ENCODE measurements around the gene ZBTB11. TPM values are rescaled to one million over a fixed set of nuclear protein-coding genes. Genes with fewer than 3 reads are reported as not detected.
"Not testable (repeated sequence)": the region's sequence is repeated elsewhere in the genome, so short reads cannot be mapped to it uniquely, and the experiment has no call there.

The ZBTB11 gene
- polyA plus RNA-seq, 3 donors: 19.3 to 23.9 (median 22.6) TPM

DNA sequence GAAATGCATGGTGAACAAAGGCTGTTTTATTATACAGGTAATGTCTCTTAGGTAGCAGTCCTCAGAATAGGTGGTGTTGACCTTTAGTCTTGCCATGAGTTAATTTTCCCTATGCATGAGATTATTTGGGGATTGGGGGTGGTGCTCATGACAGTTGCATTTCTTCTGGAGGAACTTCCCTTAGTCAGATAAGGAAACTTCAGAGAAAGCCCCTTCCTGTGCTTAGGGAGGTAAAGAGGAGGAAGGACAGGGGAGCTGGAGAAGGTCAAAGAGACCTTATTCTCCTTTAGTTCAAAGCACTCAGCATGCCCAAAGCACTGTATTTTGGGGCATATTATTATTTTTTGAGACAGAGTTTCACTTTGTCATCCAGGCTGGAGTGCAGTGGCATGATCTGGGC, 47.7 kb downstream of the ZBTB11 start:
- no peak for DNase-seq

DNA sequence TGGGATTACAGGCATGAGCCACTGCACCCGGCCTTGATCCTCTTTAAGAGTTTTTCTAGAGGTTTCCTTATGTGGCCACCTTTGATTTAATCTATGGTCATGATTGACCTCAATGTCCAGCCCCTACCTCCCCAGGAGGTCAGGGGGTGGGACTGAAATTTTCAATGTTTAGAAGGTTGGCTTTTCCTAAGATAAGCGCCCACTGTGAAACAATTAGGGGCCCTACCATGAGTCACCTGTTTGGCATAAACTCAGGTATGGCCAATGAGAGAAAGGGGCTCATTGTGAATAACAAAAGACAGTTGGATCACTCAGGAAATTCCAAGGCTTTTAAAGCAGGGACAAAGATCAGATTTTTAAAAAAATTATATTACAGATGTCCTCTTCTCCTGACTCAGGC, 51.1 kb downstream of the ZBTB11 start:
- no peak for DNase-seq

DNA sequence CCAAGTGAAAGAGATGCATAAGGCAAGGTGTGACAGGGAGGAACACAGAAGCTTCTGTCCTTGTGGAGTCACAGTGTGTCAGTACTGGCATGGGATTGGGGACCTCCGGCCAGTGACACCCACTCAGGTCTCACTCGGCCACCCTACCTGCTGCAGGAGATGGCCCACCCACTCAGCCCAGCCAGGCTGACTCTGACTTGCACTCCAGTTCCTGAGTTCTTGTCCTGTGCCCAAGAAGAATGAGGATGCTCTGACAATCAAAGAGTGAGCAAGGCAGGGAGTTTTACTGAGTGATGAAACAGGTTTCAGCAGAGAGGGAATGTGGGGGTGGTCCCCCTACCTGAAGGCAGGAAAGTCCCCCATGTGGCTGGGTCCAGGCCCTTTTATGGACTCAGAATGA, 52.1 kb downstream of the ZBTB11 start:
- no peak for DNase-seq

DNA sequence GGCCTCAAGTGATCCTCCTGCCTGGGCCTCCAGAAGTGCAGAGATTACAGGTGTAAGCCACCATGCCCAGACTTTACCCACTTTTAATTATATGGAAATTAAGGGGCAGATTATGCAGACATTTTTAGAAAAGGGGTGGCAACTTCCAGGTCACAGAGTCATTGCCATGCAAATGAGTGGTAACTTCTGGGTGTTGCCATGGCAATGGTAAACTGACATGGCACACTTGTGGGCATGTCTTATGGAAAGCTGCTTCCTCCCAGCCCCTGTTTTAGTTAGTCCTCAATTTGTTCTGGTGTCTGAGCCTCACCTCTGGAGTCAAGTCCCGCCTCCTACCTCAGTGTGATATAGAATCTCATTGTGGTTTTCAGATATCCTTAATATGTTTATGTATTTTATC, 53.3 kb downstream of the ZBTB11 start:
- no peak for DNase-seq

DNA sequence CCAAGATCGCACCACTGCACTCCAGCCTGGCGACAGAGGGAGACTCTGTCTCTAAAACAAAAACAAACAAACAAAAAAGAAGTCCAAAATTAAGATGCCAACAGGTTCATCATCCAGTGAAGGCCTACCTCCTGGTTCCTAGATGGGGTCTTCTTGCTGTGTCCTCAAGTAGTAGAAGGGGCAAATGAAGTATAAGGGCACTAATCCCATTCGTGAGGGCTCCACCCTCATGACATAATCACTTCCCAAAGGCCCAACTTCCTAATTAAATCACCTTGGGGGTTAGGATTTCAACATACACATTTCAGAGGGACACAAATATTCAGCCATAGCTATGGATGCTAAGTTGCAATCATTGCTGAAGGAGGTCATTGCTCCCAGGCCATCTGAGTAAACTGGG, 57.2 kb downstream of the ZBTB11 start:
- no peak for DNase-seq

DNA sequence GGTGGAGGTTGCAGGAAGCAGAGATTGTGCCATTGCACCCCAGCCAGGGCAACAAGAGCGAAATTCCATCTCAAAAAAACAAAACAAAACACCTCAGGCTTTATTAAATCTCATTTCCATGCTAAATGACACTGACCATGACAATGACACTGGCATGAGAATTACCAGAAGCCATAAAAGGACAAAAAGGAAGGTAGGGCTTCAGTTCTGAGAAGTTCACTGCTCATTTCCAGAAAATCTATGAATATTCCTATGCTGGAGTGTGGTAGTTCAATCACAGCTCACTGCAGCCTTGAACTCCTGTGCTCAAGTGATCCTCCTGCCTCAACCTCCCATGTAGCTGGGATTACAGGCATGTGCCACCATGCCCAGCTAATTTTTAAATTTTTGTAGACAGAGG, 58.2 kb downstream of the ZBTB11 start:
- no peak for DNase-seq

DNA sequence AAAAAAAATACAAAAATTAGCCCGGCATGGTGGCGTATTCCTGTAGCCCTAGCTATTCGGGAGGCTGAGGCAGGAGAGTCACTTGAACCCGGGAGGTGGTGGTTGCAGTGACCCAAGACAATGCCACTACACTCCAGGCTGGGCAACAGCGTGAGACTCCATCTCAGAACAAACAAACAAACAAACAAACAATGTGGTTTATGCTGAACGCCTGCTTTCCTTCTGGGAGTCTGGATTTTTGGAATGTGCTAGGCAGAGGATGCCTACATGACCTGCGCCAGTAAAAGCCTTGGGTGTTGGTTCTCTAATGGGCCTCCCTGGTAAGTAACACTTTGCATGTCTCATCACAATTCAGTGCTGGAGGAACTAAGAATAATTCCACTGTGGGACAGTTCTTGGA, 59.5 kb downstream of the ZBTB11 start:
- no peak for DNase-seq

DNA sequence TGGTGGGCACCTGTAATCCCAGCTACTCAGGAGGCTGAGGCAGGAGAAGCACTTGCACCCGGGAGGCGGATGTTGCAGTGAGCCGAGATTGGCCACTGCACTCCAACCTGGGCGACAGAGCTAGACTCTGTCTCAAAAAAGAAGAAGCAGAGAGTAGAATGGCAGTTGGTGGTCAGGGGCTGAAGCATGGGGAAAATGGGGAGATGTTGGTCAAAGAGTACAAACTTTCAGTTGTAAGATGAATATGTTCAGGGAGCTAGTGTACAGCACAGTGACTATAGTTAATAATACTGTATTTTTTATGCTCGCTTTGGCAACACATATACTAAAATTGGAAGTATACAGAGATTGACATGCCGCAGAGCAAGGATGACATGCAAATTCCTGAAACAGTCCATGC, 61.4 kb downstream of the ZBTB11 start:
- DNase-seq: no peak

DNA sequence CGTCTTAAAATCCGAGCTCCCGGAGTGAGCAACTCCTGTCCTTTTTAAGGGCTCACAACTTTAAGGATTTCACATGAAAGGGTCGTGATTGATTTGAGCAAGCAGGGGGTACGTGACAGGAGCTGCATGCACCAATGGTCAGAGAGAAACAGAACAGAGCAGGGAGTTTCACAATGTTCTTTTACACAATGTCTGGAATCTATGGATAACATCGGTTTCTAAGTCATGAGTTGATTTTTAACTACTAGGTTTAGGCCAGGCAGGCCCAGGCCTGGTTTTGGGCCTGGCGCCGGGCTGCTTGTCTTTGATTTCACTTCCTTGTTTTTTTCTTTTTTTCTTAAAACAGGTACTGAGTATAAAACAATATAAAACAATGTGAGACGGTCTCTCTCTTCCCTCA, 63.9 kb downstream of the ZBTB11 start:
- DNase-seq: not testable (repeated sequence)

DNA sequence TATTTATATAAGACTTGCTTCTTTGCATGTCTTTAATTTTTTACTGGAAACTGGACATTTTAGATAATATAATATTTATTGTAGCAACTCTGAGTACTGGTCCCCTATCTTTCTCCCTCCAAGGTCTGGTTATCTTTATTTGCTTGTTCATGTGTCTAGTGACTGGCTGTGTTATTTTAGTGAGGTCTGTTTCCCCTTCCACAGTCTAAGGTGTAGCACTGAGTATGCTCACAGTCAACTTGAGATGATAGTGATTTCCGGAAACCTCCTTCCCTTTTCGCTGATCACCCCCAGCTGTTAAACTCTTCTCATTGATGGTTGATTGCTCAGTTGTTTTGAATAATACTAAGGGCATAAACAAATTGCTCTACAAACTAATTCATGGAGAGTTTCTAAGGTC, 65.9 kb downstream of the ZBTB11 start:
- no peak for DNase-seq

DNA sequence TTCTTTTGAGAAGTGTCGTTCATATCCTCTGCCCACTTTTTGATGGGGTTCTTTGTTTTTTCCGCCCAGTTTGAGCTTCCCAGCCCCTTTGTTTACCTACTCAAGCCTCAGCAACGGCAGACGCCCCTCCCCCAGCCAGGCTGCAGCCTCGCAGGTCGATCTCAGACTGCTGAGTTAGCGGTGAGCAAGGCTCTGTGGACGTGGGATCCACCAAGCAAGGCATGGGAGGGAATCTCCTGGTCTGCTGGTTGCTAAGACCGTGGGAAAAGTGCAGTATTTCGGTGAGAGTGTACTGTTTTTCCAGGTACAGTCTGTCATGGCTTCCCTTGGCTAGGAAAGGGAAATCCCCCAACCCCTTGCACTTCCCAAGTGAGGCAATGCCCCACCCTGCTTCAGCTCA, 71.5 kb downstream of the ZBTB11 start:
- DNase-seq: not testable (repeated sequence)

DNA sequence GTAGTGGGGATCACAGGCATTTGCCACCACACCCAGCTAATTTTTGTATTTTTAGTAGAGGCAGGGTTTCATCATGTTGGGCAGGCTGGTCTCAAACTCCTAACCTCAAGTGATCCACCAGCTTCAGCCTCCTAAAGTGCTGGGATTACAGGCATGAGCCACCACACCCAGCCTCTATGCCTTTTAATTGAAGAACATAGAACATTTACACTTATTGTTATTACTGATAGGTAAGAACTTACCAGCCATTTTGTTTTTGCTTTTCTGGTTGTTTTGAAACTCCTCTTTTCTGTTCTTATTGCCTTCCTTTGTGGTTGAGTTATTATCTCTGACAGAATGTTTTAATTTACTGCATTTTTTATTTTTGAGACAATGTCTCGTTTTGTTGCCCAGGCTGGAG, 73.7 kb downstream of the ZBTB11 start:
- DNase-seq: no peak

DNA sequence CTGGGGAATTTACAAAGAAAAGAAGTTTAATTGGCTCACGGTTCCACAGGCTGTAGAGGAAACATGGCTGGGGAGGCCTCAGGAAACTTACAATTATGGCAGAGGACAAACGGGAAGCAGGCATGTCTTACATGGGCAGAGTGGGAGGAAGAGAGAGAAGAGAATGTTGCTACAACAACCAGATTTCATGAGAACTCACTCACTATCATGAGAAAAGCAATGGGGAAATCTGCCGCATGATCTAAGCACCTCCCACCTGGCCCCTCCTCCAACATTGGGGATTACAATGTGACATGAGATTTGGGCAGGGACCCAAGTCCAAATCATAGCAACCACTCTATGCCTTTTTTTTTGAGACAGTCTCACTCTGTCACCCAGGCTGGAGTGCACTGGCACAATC, 74.2 kb downstream of the ZBTB11 start:
- no peak for DNase-seq

Other genes with a start within 250 kb of the ZBTB11 start
- 10 to 100 TPM; 57.3 to 78.3 (median 75.4) TPM for gene SENP7, start 163.9 kb downstream of the ZBTB11 start, polyA plus RNA-seq (ENCODE audit: insufficient read length in 3 of 3)
- 10 to 100 TPM; 27.7 to 34.6 (median 33.7) TPM for gene TRMT10C, start 115.3 kb downstream of the ZBTB11 start, polyA plus RNA-seq (ENCODE audit: insufficient read length in 3 of 3)
- gene PCNP, start 103.0 kb downstream of the ZBTB11 start, polyA plus RNA-seq (ENCODE audit: insufficient read length in 3 of 3): 100 to 1,000 TPM; 183 to 205 (median 188) TPM
- gene RPL24, start 9.6 kb upstream of the ZBTB11 start, polyA plus RNA-seq (ENCODE audit: insufficient read length in 3 of 3): 1,000 to 10,000 TPM; 1,471 to 1,682 (median 1,545) TPM
- gene CEP97, start 47.5 kb upstream of the ZBTB11 start, polyA plus RNA-seq (ENCODE audit: insufficient read length in 3 of 3): 10 to 100 TPM; 11.8 to 19.9 (median 15.1) TPM
- 1 to 10 TPM; 6.4 to 7.5 (median 7.1) TPM for gene NXPE3, start 102.1 kb upstream of the ZBTB11 start, polyA plus RNA-seq (ENCODE audit: insufficient read length in 3 of 3)
- gene NFKBIZ, start 172.4 kb upstream of the ZBTB11 start, polyA plus RNA-seq (ENCODE audit: insufficient read length in 3 of 3): 10 to 100 TPM in 2 of 3 donors, 1 to 10 TPM in 1; 4.2 to 14.2 (median 11.3) TPM

All from renal pelvis (tissue), 4 donors.